Femur (tissue), 1 donor: Measurements from ENCODE around the gene PROSER1.
"Not testable (repeated sequence)": the region's sequence is repeated elsewhere in the genome, so short reads cannot be mapped to it uniquely, and the experiment has no call there.

Experiments used
- DNase-seq: peaks from one replicate; pipeline ENCODE4 v3.0.0-alpha.2; 2017

PROSER1 gene

DNA sequence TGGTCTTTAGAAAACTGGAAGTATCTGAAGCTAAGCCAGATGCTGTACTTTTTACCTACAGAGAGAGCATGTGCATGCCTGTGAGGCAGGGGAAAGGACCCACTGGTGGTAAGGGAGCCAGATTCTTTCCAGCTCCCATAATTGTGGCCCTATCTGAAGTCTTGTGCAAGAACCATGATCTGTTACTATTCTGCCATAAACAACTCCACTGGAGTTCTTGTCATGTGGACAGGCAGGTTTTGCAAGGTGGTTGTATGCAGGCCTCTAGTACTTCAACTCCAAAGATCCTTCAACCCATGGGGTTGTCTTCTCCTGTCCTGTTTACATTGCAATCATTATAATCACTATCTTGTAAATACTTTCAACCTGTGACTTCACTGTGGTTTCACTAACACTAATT lies 14.1 kb downstream of the PROSER1 start:
- DNase-seq, result no peak

DNA sequence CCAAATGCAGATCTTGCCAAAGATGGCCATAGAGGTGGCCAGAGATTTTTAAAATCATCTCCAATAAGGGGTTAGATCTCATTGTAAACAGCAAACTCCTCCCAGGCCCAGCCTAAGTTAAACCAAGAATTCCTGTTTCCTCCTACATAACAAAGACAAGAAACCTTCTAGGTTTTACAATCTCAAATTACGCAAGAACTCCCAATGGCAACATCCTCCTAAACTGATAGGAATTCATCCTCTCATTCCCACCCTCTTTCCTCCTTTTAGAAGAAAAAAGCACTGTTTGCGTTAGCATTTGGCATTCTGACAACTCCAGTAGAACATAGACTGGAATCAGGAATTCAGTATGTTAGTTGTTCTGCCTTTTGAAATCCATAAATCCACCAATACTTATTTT lies 14.6 kb downstream of the PROSER1 start:
- no peak for DNase-seq

DNA sequence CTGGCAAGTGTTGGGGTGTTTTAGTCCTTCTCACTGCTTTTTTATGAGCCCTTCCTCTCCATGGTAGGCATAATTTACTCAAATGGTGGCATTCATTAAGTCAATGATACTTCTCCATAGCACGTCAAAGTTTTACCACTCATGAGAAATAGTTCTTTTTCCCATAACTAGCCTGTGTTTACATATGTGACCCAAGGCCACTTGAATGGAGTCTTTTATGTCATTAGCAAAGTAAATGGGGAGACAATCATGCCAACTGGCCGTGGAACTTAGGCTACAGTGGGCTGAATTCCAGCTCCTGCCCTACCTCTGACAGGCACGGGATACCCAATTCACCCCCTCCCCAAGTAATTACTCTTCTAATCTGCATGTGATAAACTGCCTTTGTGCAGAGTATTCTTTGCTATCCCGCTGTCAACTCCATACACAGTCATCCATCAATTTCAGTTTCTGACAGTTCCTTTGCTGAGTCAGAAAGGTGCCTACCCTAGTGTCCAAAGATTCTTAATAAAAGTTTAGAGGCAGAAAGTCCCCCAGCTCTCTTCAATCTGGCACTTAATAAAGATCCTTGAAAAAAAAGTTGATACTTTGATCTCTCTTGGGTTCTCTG lies 16.9 kb downstream of the PROSER1 start:
- no peak for DNase-seq

DNA sequence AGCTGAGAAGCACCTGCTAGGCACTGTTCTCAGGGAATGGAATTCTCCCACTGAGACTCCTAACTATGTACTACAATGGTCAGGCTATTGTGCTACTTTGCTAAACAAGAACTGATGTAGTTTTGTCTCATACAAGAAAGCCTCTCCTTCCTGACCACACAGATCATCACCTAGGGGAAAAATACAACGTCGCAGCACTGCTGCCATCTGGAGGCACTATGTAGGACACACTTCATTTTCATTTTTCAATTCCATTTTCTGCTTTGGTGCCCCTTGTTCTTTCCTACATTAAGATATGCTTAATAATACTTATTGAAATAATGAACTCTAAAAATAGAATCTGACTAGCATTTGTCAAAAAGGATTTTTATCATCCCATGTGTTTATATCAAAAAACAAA lies 21.1 kb downstream of the PROSER1 start:
- DNase-seq, result no peak

DNA sequence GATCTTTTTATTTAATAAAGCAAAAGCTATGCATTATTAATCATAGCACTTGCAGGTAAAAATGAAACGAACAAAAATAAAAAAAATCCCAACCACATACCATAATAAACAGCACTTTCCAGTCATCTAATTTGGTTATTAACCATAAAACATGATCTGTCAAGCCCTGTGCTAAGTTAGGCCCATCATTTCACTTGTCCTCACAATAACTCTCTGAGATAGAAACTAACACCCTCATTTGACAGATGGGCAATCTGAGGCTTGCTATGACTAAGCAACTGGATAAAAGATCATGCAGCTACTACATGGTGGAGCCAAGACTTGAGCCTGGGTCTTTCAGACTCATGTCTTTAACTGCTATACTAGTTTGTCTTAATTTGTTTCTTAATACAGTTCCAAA lies 21.8 kb downstream of the PROSER1 start:
- DNase-seq, result no peak

GRCh38 chr13:39013462-39013861 lies 24.4 kb downstream of the PROSER1 start:
- no peak for DNase-seq

GRCh38 chr13:39012608-39013007 lies 25.3 kb downstream of the PROSER1 start:
- DNase-seq, result no peak

GRCh38 chr13:39006371-39007111 lies 31.3 kb downstream of the PROSER1 start:
- DNase-seq, result not testable (repeated sequence)

- no peak for DNase-seq
Measured at GRCh38 chr13:38998739-38999138, 39.1 kb downstream of the PROSER1 start.

- no peak for DNase-seq
Measured at GRCh38 chr13:38993381-38993780, 44.5 kb downstream of the PROSER1 start.

- DNase-seq, result no peak
Measured at GRCh38 chr13:38990693-38991092, 47.2 kb downstream of the PROSER1 start, which contains the start of gene STOML3. Gene STOML3, minus strand, starts transcription at chr13:38990831. Its CDS starts 110 bp downstream, at chr13:38990721.

DNA sequence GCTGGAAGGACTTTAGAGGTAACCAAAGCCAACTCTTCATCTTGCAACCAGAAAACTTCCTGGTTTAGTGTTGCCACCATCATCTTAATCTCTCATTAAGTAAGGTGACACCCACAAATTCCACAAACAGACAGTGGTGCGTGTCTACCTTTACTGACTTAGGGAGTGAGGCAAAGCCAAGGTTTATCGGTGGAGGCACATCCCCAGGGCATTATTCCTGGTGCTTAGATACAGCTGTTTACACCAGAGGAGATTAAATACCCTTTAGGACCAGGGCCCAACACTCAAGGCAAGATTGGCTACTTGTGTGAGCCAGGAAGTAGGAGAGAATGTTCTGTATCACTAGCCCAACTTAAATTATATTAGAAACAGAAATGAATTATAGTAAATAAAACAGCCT lies 56.8 kb downstream of the PROSER1 start:
- DNase-seq, result no peak

DNA sequence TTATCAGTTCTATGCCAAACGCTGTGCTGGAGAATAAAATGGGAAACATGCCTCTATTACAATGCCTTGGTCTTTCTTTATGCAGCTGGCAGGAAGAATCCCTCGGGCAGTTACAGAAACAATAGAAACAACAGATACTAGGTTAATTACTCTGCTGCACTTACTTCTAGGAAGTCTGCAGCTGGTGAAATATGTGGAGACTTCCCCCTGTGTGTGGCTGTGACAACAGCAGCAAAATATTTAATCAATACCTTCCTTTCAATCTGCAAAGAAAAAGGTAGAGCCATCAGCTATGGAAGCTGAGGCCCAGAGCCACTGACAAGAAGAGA lies 57.2 kb downstream of the PROSER1 start:
- DNase-seq, result no peak

DNA sequence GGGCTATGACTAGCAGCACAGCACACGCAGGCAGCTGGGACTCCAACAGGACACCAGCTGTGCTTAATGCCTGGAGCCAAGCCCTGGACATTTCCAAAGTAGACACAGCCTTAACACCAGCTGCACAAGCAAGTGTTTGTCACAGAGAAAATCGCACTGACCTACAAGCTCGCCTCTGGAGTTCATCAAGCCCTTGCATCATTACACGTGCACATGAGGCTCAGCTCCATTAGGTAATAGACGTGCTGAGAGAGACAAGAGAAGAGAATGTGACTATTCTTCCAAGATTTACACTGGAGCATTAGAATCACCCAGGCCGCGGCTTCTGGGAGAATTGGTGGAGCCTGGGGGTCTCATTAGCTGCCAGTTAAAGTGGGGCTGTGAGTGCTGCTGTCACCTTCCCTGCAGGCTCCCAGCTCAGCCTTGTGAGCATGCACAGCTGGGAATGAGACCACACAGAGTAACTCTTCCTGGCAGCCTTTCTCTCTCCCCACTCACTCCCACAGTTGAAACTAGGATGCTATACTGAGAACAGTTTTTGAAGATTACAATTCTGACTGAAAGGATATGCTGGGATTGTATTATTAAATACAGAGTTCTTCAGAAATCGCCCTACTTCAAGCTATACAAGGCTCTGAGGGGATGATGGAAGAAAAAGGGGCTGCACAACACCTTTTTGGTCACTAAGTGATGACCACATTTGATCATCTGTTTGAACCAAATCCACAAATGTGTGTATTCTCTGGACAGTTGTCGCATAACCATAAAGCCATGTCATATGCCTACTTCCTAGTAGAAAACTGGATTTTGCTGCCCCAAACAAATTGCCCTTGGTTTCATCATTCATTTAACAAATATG lies 57.8 kb downstream of the PROSER1 start:
- DNase-seq, result peak; percentile 85

DNA sequence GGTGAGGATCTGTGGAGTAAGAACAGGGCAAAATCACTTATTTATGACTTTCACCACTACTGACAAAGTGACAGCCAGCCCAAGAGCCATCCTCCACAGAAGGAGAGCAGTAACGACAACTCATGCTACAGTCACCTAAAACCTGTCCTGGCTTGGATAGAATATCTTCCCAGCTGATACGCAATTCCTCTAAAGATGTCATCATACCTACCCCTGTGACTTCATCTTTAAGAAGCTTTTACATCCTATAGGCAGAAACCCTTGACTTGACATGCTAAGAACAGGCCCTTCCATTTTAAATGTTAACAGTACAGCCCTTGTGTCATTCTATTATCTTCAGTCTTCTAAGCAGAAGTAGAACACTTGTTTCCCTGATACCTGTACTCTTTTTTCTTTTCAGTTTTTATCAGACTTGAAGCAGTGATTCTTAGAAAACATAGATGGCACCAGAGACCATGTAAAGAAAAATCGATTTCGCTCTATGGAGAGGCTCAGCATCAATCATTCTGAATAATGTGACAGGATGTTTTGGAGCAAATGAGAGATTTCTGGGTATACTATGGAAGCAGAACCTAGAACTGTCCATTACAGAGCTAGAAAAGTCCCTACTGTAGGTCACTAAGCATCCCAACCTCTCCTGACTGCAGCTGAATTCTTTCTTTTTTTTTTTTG lies 67.4 kb downstream of the PROSER1 start:
- DNase-seq, result no peak

DNA sequence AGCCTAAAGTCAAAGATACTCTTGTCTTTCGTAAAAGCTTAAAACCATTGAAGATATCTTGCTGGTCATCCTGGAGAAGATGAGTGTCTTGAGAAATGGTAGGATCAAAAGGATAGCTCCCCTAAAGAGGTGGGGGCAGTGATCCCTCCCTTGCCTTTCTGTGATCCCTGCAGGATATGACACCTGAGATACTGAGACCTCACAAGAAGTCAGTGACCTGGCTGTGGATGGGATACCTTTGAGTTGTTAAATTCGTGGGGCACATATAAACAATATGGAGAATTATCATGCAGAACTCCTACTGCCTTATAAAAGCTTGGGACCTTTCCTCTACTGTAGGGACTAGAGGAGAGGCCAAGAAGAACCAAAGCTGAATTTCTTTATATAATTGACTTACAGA lies 68.7 kb downstream of the PROSER1 start:
- no peak for DNase-seq

DNA sequence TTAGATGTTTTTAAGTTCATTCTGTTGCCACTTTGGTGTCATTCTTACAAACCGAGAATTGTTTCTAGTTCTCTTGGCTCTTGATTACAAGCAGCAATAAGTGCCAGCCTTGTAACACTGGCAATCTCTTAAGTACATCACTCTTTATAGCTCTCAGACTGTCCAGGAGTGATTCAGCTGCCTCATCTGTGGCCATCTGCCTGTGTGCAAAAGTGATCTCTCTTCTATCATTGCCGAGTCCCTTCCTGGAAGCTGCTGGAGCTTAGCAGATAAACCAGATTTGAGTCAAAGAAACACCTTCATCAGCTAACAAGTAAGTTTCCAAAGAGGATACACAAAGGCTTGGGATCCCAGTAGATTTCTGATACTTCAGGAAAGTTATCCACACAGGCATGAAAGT lies 70.4 kb downstream of the PROSER1 start:
- DNase-seq, result no peak

DNA sequence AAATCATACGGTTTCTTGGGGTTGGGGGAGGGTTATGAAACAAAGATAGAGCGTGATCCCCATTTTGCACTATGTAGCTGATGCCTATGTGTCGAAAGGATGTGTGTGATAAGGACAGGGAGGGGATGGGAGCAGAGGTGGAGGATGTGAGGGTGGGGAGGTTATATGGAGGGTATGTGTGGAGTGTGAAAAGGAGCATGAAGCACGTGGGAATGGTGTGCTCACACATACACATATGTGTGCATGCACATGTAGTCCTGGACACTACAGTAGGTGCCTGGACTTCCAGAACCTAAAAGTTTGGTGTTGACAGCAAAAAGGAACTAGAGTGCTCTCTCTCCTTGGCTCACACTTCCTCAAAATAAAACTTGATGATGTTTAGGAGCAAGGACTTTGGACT lies 72.6 kb downstream of the PROSER1 start:
- DNase-seq, result no peak

GRCh38 chr13:38960175-38960574 lies 77.7 kb downstream of the PROSER1 start:
- DNase-seq, result no peak
